GM12891 (cell line): Measurements from ENCODE around the gene LRRC49.

ENCODE experiments used
- POLR2A ChIP-seq: IDR thresholded peaks from 2 replicates; pipeline ENCODE4 v1.6.1; 2011; ENCODE audit warnings: low read depth, low read length, control low read depth
- POLR2AphosphoS5 ChIP-seq: IDR thresholded peaks from 2 replicates; pipeline ENCODE4 v1.6.1; 2011; ENCODE audit warnings: low read depth, low read length, control low read depth
- POU2F2 ChIP-seq: IDR thresholded peaks from 2 replicates; pipeline ENCODE4 v1.6.1; 2011; ENCODE audit warnings: low read depth, mild to moderate bottlenecking, control low read depth, low read length, moderate library complexity
- TAF1 ChIP-seq: IDR thresholded peaks from 2 replicates; pipeline ENCODE4 v1.6.1; 2011; ENCODE audit warnings: low read depth, low read length, control low read depth

DNA sequence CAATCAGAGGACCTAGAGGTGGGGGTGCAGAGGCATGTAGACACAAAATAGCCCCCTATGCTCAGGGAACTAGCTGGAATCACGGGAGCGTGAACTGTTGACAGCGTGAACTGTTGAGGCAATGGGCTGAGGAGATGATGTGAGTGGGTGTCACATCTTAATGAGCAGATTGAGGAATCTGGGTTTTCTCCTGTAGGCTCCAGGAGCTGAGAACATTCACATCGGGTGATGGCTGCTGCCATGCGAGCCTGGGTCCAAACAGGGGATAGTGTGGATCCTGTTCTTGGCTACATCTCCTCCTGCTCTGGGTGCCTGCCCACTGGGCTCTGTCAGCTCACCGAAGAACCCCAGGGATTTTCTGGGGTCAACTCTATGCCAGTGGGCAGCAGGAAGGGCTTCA is 40.7 kb upstream of the LRRC49 start:
- TF ChIP-seq POLR2AphosphoS5 (no peak), TAF1 (no peak), POU2F2 (no peak), POLR2A (no peak)
